Measurements from ENCODE around the gene CEP131.

CEP131 gene

DNA sequence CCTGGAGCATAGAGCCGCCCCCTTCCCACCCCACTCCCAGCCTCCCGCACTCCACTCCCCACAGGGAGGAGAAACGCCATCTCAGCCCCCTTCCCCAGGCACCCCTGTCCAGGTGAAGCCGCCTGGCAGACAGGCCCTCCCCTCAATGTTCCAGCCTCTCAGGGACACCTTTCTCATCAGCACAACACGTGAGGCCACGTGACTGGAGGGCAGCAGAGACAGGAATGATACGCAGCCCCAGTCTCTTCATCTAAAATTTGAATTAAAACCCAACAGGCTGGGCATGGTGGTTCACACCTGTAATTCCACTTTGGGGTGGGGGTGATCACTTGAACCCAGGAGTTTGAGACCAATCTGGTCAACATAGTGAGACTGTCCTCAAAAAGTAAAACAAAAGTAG lies 36.6 kb downstream of the CEP131 start:
- H3K4me1 ChIP-seq (ENCODE audit: insufficient read depth, low read length), result no peaks in the 10 kb centered on the region
- H3K27me3 ChIP-seq (ENCODE audit: control insufficient read depth in 1 of 2, insufficient read depth in 2 of 2, low read length in 2 of 2), result peaks cover 0 to 5% of the 10 kb centered on the region in 2 donors
- no peaks in the 10 kb centered on the region for H3K36me3 ChIP-seq (ENCODE audit: insufficient read depth, low read length)
- no peak overlapping the region for H3K4me3 ChIP-seq (ENCODE audit: low read depth in 1 of 2, low read length in 2 of 2)
- no peak overlapping the region for H3K27ac ChIP-seq (ENCODE audit: low read depth, low read length)
- no peak overlapping the region for H3K9ac ChIP-seq (ENCODE audit: low read length)
- no peaks in the 10 kb centered on the region for H3K9me3 ChIP-seq (ENCODE audit: low read length)

- peaks cover 0 to 5% of the 10 kb centered on the region in 2 donors for H3K27me3 ChIP-seq (ENCODE audit: control insufficient read depth in 1 of 2, insufficient read depth in 2 of 2, low read length in 2 of 2)
- H3K4me1 ChIP-seq (ENCODE audit: insufficient read depth, low read length), result no peaks in the 10 kb centered on the region
- H3K4me3 ChIP-seq (ENCODE audit: low read depth in 1 of 2, low read length in 2 of 2), result no peak overlapping the region
- no peaks in the 10 kb centered on the region for H3K36me3 ChIP-seq (ENCODE audit: insufficient read depth, low read length)
- H3K9ac ChIP-seq (ENCODE audit: low read length), result no peak overlapping the region
- no peak overlapping the region for H3K27ac ChIP-seq (ENCODE audit: low read depth, low read length)
- H3K9me3 ChIP-seq (ENCODE audit: low read length), result no peaks in the 10 kb centered on the region
Observed at GRCh38 chr17:81184555-81184954, 38.2 kb downstream of the CEP131 start.

DNA sequence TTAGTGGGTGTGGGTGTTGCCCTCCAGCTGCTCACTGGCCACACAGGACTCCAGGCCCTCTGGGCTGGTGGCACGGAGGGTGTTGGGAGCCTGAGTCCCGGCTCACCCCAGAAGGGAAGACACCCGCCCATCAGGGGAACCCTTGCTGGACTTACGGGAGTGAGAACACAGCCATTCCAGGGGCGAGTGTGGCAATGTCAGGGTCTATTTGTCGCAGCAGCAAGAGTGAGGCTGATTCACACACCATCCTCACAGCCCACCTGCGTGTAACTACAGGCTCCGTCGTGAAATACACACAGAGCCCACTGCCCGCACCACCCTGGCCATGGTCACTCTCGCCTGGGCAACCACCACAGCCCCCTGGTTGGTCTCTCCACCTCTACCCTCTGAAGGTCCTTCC lies 39.0 kb downstream of the CEP131 start:
- no peak overlapping the region for H3K27ac ChIP-seq (ENCODE audit: low read depth, low read length)
- H3K9me3 ChIP-seq (ENCODE audit: low read length), result no peaks in the 10 kb centered on the region
- no peak overlapping the region for H3K4me3 ChIP-seq (ENCODE audit: low read depth in 1 of 2, low read length in 2 of 2)
- H3K36me3 ChIP-seq (ENCODE audit: insufficient read depth, low read length), result no peaks in the 10 kb centered on the region
- peaks cover 0 to 5% of the 10 kb centered on the region in 2 donors for H3K27me3 ChIP-seq (ENCODE audit: control insufficient read depth in 1 of 2, insufficient read depth in 2 of 2, low read length in 2 of 2)
- H3K9ac ChIP-seq (ENCODE audit: low read length), result no peak overlapping the region
- no peaks in the 10 kb centered on the region for H3K4me1 ChIP-seq (ENCODE audit: insufficient read depth, low read length)

DNA sequence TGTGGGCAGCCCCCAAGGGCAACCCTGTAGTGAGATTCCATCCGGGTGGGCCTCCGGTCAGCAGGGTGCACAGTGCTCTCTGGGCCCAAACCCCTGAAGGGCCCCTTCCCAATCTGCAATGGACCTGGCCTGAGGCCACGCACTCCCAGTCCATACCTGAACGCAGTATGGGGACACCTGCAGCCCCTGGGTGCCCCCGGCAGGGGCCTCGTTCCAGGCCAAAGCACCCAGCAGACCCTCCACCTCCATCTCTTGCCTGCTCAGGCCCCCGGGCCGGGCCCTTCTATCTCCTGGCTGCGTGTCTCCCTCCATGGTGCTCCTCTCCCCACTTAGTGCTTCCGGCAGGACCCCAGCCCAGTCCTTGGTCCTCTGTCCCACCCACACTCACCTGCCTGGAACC lies 39.4 kb downstream of the CEP131 start:
- Histone ChIP-seq H3K4me1 (ENCODE audit: insufficient read depth, low read length) (no peaks in the 10 kb centered on the region), H3K9me3 (ENCODE audit: low read length) (no peaks in the 10 kb centered on the region), H3K36me3 (ENCODE audit: insufficient read depth, low read length) (no peaks in the 10 kb centered on the region), H3K4me3 (ENCODE audit: low read depth in 1 of 2, low read length in 2 of 2) (no peak overlapping the region), H3K27ac (ENCODE audit: low read depth, low read length) (no peak overlapping the region), H3K9ac (ENCODE audit: low read length) (no peak overlapping the region), H3K27me3 (ENCODE audit: control insufficient read depth in 1 of 2, insufficient read depth in 2 of 2, low read length in 2 of 2) (peaks cover 0 to 5% of the 10 kb centered on the region in 2 donors)

GRCh38 chr17:81182596-81182995 lies 40.2 kb downstream of the CEP131 start:
- H3K4me1 ChIP-seq (ENCODE audit: insufficient read depth, low read length), result no peaks in the 10 kb centered on the region
- no peak overlapping the region for H3K27ac ChIP-seq (ENCODE audit: low read depth, low read length)
- no peaks in the 10 kb centered on the region for H3K36me3 ChIP-seq (ENCODE audit: insufficient read depth, low read length)
- peaks cover 0 to 5% of the 10 kb centered on the region in 2 donors for H3K27me3 ChIP-seq (ENCODE audit: control insufficient read depth in 1 of 2, insufficient read depth in 2 of 2, low read length in 2 of 2)
- no peaks in the 10 kb centered on the region for H3K9me3 ChIP-seq (ENCODE audit: low read length)
- no peak overlapping the region for H3K9ac ChIP-seq (ENCODE audit: low read length)
- H3K4me3 ChIP-seq (ENCODE audit: low read depth in 1 of 2, low read length in 2 of 2), result no peak overlapping the region

DNA sequence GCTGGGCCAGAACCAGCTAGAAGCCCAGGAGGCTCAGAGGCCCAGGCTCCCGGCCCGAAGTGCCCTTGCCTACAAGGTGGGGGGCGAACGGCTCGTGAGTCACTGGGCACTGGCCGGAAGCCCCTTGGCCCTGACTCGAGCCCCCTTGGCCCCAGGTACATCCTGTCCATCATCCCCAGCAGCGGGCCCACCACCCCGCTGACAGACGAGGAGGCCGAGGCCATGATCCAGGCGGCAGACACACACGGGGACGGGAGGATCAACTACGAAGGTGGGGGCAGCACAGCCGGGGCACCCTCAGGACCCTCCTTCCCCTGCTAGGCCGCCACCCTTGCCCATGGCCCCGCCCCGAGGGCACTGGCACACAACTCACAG lies 41.0 kb downstream of the CEP131 start:
- peaks cover 0 to 5% of the 10 kb centered on the region in 2 donors for H3K27me3 ChIP-seq (ENCODE audit: control insufficient read depth in 1 of 2, insufficient read depth in 2 of 2, low read length in 2 of 2)
- no peak overlapping the region for H3K4me3 ChIP-seq (ENCODE audit: low read depth in 1 of 2, low read length in 2 of 2)
- no peak overlapping the region for H3K27ac ChIP-seq (ENCODE audit: low read depth, low read length)
- H3K36me3 ChIP-seq (ENCODE audit: insufficient read depth, low read length), result no peaks in the 10 kb centered on the region
- no peak overlapping the region for H3K9ac ChIP-seq (ENCODE audit: low read length)
- no peaks in the 10 kb centered on the region for H3K4me1 ChIP-seq (ENCODE audit: insufficient read depth, low read length)
- H3K9me3 ChIP-seq (ENCODE audit: low read length), result no peaks in the 10 kb centered on the region

- no peaks in the 10 kb centered on the region for H3K36me3 ChIP-seq (ENCODE audit: insufficient read depth, low read length)
- peaks cover 0 to 5% of the 10 kb centered on the region in 2 donors for H3K27me3 ChIP-seq (ENCODE audit: control insufficient read depth in 1 of 2, insufficient read depth in 2 of 2, low read length in 2 of 2)
Observed at GRCh38 chr17:81180836-81181810, 41.6 kb downstream of the CEP131 start.

DNA sequence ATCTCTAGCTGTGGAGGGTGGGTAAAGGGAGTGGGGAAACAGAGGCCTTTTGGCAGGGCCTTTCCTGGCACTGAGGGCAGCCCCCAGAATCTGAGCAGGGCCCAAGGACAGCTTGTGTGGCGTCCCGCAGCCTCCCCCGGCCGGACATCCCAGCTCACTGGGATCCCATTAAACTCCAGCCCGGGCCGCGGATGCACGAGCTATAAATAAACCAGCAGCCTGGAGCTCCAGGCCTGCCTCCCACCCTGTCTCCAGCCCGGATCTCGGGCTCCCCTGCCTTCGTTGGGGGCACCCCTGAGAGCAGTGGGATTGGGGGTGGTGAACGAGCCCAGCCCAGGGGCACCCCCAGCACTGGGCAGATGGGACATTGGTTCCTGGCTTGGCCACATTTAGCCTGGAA lies 42.9 kb downstream of the CEP131 start:
- H3K4me3 ChIP-seq (ENCODE audit: low read depth in 1 of 2, low read length in 2 of 2), result no peak overlapping the region
- H3K9ac ChIP-seq (ENCODE audit: low read length), result no peak overlapping the region
- H3K9me3 ChIP-seq (ENCODE audit: low read length), result no peaks in the 10 kb centered on the region
- peaks cover 0 to 5% of the 10 kb centered on the region in 2 donors for H3K27me3 ChIP-seq (ENCODE audit: control insufficient read depth in 1 of 2, insufficient read depth in 2 of 2, low read length in 2 of 2)
- no peaks in the 10 kb centered on the region for H3K36me3 ChIP-seq (ENCODE audit: insufficient read depth, low read length)
- no peaks in the 10 kb centered on the region for H3K4me1 ChIP-seq (ENCODE audit: insufficient read depth, low read length)
- no peak overlapping the region for H3K27ac ChIP-seq (ENCODE audit: low read depth, low read length)

More at GRCh38 chr17:81180836-81181810, 41.6 kb downstream of the CEP131 start:
- Histone ChIP-seq H3K9me3 (ENCODE audit: low read length) (no peaks in the 10 kb centered on the region), H3K4me3 (ENCODE audit: low read depth in 1 of 2, low read length in 2 of 2) (no peak overlapping the region), H3K9ac (ENCODE audit: low read length) (no peak overlapping the region), H3K4me1 (ENCODE audit: insufficient read depth, low read length) (no peaks in the 10 kb centered on the region), H3K27ac (ENCODE audit: low read depth, low read length) (no peak overlapping the region)

- no peaks in the 10 kb centered on the region for H3K9me3 ChIP-seq (ENCODE audit: low read length)
- no peak overlapping the region for H3K27ac ChIP-seq (ENCODE audit: low read depth, low read length)
- H3K27me3 ChIP-seq (ENCODE audit: control insufficient read depth in 1 of 2, insufficient read depth in 2 of 2, low read length in 2 of 2), result peaks cover 0 to 5% of the 10 kb centered on the region in 2 donors
- H3K4me3 ChIP-seq (ENCODE audit: low read depth in 1 of 2, low read length in 2 of 2), result no peak overlapping the region
- H3K4me1 ChIP-seq (ENCODE audit: insufficient read depth, low read length), result no peaks in the 10 kb centered on the region
- no peak overlapping the region for H3K9ac ChIP-seq (ENCODE audit: low read length)
- H3K36me3 ChIP-seq (ENCODE audit: insufficient read depth, low read length), result no peaks in the 10 kb centered on the region
Observed at GRCh38 chr17:81179220-81179619, 43.5 kb downstream of the CEP131 start.

DNA sequence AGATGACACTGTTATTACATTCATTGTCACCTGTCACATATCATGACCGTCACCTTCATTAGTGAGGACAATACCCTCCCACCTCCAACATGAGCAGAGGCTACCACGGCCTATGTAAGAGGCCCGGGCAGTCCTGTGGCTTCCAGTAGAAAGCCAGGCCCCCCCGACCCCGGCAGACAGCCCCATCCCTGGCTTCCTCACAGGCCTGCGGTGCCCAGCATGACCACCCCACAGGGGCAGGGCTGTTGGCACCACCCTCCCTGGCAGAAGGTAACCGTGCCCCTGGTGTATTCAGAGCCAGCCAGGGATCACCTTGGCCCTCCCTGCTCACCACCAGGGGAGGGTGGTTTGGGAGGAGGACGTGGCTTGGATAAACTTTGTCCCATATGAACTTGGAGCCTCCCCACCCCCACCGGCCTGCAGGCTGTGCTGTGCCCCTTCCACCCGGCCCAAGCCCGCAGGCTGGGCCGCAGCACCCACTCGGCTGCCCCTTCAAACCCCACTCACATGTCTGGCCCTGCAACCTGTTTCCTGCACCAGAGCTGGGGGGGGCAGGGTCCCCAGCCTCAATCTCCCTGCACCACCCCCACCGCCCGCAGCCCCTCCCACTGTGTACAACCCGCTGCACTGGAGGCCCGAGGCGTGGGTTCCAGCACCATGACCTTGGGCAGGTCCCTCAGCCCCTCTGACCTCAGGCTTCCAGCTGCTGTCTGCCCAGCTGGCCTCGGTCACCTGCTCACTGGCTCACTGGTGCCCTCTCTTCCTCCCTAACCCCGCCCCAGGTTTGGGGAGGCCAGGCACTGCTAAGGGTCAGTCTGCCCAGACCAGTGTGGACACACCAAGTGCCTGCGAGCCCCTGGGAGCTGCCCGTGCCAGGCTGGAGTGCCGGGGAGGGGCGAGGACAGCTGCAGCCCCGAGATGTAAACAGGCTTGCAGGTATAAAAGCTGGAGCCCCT lies 44.4 kb downstream of the CEP131 start:
- H3K27me3 ChIP-seq (ENCODE audit: control insufficient read depth in 1 of 2, insufficient read depth in 2 of 2, low read length in 2 of 2), result peaks cover 0 to 5% of the 10 kb centered on the region in 2 donors
- H3K9ac ChIP-seq (ENCODE audit: low read length), result no peak overlapping the region
- no peaks in the 10 kb centered on the region for H3K36me3 ChIP-seq (ENCODE audit: insufficient read depth, low read length)
- H3K27ac ChIP-seq (ENCODE audit: low read depth, low read length), result no peak overlapping the region
- no peaks in the 10 kb centered on the region for H3K4me1 ChIP-seq (ENCODE audit: insufficient read depth, low read length)
- H3K4me3 ChIP-seq (ENCODE audit: low read depth in 1 of 2, low read length in 2 of 2), result no peak overlapping the region
- H3K9me3 ChIP-seq (ENCODE audit: low read length), result no peaks in the 10 kb centered on the region

- H3K27me3 ChIP-seq (ENCODE audit: control insufficient read depth in 1 of 2, insufficient read depth in 2 of 2, low read length in 2 of 2), result no peaks in the 10 kb centered on the region
- H3K27ac ChIP-seq (ENCODE audit: low read depth, low read length), result no peak overlapping the region
- no peak overlapping the region for H3K9ac ChIP-seq (ENCODE audit: low read length)
- no peaks in the 10 kb centered on the region for H3K36me3 ChIP-seq (ENCODE audit: insufficient read depth, low read length)
- H3K4me3 ChIP-seq (ENCODE audit: low read depth in 1 of 2, low read length in 2 of 2), result no peak overlapping the region
- H3K4me1 ChIP-seq (ENCODE audit: insufficient read depth, low read length), result no peaks in the 10 kb centered on the region
- no peaks in the 10 kb centered on the region for H3K9me3 ChIP-seq (ENCODE audit: low read length)
Observed at GRCh38 chr17:81176666-81177065, 46.1 kb downstream of the CEP131 start.

Measured in muscle layer of colon (tissue), 2 donors.